Activated naive CD4-positive, alpha-beta T cell treated with anti-CD3 and anti-CD28 coated beads for 36 hours (primary cell): ENCODE results near the gene SUPT6H. TPM values are rescaled to one million over a fixed set of nuclear protein-coding genes. Genes with fewer than 3 reads are reported as not detected.
"Not testable (repeated sequence)": the region's sequence is repeated elsewhere in the genome, so short reads cannot be mapped to it uniquely, and the experiment has no call there.

Source experiments
- CTCF ChIA-PET: fragments of 350-600 bp; sonication (Branson Sonifier 250); formaldehyde crosslinking; loops from one replicate; lab custom pipeline; 2021; ENCODE audit warnings: antibody characterized with exemption; lab: Charles Lee
- DNase-seq: peaks from one replicate; pipeline ENCODE4 v3.0.0-alpha.2; 2020
- H3K27ac Mint-ChIP-seq: one replicate; pipeline ENCODE4 v1.8.0; 2021; ENCODE audit warnings: mild to moderate bottlenecking, mixed read lengths
- H3K27me3 Mint-ChIP-seq: one replicate; pipeline ENCODE4 v1.8.0; 2021; ENCODE audit warnings: low read depth, mixed read lengths
- H3K36me3 Mint-ChIP-seq: one replicate; pipeline ENCODE4 v1.8.0; 2021; ENCODE audit warnings: low read depth, mixed read lengths
- H3K4me1 Mint-ChIP-seq: one replicate; pipeline ENCODE4 v1.8.0; 2021; ENCODE audit warnings: low read depth, mixed read lengths
- H3K4me3 Mint-ChIP-seq: one replicate; pipeline ENCODE4 v1.8.0; 2021; ENCODE audit warnings: mild to moderate bottlenecking, moderate library complexity, mixed read lengths
- H3K9me3 Mint-ChIP-seq: one replicate; pipeline ENCODE4 v1.8.0; 2021; ENCODE audit warnings: mixed read lengths
- intact Hi-C: fragments of 100-400 bp; cut with micrococcal nuclease; formaldehyde crosslinking; loops from one replicate; pipeline ENCODE4 v1.15.1; 2023
- total RNA-seq, 2 experiments: library from RNA; stranded (reverse); gene quantifications; one replicate each; pipeline ENCODE4 v1.2.3, GENCODE V29; 2021

SUPT6H gene
- total RNA-seq, 2 experiments from 2014 or later = 50.8 to 52.1 TPM

DNA sequence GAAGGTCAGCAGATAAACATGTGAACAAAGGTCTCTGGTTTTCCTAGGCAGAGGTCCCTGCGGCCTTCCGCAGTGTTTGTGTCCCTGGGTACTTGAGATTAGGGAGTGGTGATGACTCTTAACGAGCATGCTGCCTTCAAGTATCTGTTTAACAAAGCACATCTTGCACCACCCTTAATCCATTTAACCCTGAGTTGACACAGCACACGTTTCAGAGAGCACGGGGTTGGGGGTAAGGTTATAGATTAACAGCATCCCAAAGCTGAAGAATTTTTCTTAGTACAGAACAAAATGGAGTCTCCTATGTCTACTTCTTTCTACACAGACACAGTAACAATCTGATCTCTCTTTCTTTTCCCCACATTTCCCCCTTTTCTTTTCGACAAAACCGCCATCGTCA is 3.7 kb upstream of the SUPT6H start:
- H3K9me3 Mint-ChIP-seq, DNase-seq, H3K4me3 Mint-ChIP-seq, H3K27me3 Mint-ChIP-seq, H3K27ac Mint-ChIP-seq, intact Hi-C loops: not testable (repeated sequence)
- CTCF ChIA-PET = interaction anchor here (1.3 kb wide), 1 partner anchor 11 kb away, joined by 5 read pairs; no protein-coding TSS in a partner anchor
- Mint-ChIP-seq H3K4me1 (peaks cover 34% of the 10 kb centered on the region), H3K36me3 (peaks cover 20% of the 10 kb centered on the region)

DNA sequence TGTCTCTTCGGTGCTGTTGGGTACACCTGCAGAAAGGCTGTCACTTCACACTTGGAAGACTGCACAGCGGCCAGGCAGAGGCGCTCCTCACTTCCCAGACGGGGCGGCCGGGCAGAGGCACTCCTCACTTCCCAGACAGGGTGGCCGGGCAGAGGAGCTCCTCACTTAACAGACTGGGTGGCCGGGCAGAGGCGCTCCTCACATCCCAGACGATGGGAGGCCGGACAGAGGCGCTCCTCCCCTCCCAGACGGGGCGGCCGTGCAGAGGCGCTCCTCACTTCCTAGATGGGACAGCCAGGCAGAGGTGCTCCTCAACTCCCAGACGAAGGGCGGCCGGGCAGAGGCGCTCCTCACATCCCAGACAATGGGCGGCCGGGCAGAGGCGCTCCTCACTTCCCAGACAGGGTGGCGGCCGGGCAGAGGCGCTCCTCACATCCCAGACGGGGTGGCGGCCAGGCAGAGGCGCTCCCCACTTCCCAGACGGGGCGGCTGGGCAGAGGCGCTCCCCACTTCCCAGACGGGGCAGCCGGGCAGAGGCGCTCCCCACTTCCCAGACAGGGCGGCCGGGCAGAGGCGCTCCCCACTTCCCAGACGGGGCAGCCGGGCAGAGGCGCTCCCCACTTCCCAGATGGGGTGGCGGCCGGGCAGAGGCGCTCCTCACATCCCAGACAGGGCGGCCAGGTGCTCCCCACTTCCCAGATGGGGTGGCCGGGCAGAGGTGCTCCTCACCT is 3.1 kb upstream of the SUPT6H start:
- H3K9me3 Mint-ChIP-seq, CTCF ChIA-PET, intact Hi-C loops, DNase-seq, H3K4me3 Mint-ChIP-seq, H3K27ac Mint-ChIP-seq, H3K27me3 Mint-ChIP-seq: not testable (repeated sequence)
- H3K36me3 Mint-ChIP-seq = peaks cover 22% of the 10 kb centered on the region
- H3K4me1 Mint-ChIP-seq = peaks cover 40% of the 10 kb centered on the region

DNA sequence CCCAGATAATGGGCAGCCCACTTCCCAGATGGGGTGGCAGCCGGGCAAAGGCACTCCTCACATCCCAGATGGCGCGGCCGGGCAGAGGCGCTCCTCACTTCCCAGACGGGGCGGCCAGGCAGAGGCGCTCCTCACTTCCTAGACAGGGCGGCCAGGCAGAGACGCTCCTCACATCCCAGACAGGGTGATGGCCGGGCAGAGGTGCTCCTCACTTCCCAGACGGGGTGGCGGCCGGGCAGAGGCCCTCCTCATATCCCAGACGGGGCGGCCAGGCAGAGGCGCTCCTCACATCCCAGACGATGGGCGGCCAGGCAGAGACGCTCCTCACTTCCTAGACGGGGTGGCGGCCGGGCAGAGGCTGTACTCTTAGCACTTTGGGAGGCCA is 2.5 kb upstream of the SUPT6H start:
- H3K27me3 Mint-ChIP-seq, H3K27ac Mint-ChIP-seq, CTCF ChIA-PET, H3K4me3 Mint-ChIP-seq, intact Hi-C loops, H3K9me3 Mint-ChIP-seq, DNase-seq: not testable (repeated sequence)
- peaks cover 45% of the 10 kb centered on the region for H3K4me1 Mint-ChIP-seq
- H3K36me3 Mint-ChIP-seq = peaks cover 22% of the 10 kb centered on the region

DNA sequence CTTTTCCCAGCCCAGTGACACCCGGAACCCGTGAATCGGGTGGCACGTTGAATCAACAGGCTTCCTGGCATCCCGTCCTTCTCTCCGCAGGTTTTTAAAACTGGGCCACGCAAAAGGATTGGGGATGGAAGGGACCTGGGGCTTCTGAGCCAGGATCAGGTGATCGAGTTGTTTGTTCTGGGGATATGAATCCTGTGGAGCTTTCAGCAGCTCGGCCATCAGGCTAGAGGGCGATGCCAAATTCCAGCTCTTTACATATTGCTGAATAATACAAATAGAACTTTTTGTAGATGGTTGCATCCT is 473 bp downstream of the SUPT6H start:
- no peaks in the 10 kb centered on the region for H3K27me3 Mint-ChIP-seq
- peaks cover 29% of the 10 kb centered on the region for H3K36me3 Mint-ChIP-seq
- H3K9me3 Mint-ChIP-seq = no peaks in the 10 kb centered on the region
- intact Hi-C loops = loop anchor here (1.0 to 5.0 kb wide), 4 partner anchors 49 to 290 kb away; partner anchors contain the start of genes PHF12, PROCA1, RPL23A and SPAG5
- peaks cover 54% of the 10 kb centered on the region for H3K4me1 Mint-ChIP-seq
- peak overlapping the region; percentile 100 for H3K27ac Mint-ChIP-seq
- H3K4me3 Mint-ChIP-seq = peak overlapping the region; percentile 98
- CTCF ChIA-PET = interaction anchor here (0.9 to 4.3 kb wide), 4 partner anchors 9 to 54 kb away, joined by 3 to 56 read pairs (median 7); partner anchors contain the start of gene BLTP2
- DNase-seq = no peak

DNA sequence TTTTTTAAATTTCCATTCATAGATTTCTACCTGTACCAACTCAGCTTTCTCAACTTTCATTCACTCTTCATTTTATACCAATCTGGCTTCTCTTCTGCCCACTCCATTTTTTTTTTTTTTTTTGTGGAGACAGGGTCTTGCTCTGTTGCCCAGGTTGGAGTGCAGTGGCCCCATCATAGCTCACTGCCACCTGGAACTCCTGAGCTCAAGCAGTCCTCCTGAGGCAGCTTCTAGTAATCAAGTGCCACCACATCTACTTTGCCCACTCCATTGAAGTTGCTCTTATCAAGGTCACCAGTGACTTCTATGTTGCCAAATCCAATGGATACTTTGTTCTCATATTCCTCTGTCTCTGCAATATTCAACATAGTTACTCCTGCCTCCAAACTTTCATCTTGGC is 1.7 kb downstream of the SUPT6H start:
- H3K27me3 Mint-ChIP-seq = no peaks in the 10 kb centered on the region
- H3K27ac Mint-ChIP-seq = peak overlapping the region; percentile 100
- CTCF ChIA-PET = interaction anchor here (4.3 kb wide), 1 partner anchor 18 kb away, joined by 56 read pairs; the partner anchor contains the start of gene BLTP2
- no peaks in the 10 kb centered on the region for H3K9me3 Mint-ChIP-seq
- peaks cover 63% of the 10 kb centered on the region for H3K4me1 Mint-ChIP-seq
- intact Hi-C loops = loop anchor here (2.0 to 5.0 kb wide), 2 partner anchors 55 to 289 kb away; partner anchors contain the start of genes PHF12 and RPL23A
- no peak for DNase-seq
- H3K4me3 Mint-ChIP-seq = peak overlapping the region; percentile 98
- H3K36me3 Mint-ChIP-seq = peaks cover 28% of the 10 kb centered on the region

DNA sequence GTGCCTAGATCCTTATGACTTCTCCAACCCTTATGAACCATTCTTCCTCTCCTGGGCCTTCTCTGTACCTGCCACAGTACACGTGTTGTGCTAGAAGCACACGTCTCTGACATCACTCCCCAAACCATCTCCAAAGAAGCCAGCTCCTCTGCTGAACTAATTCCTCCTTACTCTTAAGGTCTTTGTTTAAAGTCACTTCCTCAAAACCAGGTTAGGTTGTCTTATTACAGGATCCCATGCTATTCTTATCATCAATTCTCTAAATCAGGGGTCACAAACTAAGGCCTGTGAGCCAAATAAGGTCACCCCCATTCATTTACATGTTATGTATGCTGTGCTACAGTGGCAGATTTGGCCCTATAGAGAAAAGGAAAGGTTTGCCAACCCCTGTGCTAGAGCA is 4.0 kb downstream of the SUPT6H start:
- intact Hi-C loops = no loop called here
- no peak overlapping the region for H3K4me3 Mint-ChIP-seq
- no peak for DNase-seq
- CTCF ChIA-PET = interaction anchor here (0.8 to 0.9 kb wide), 2 partner anchors 19 to 22 kb away, joined by 3 read pairs; no protein-coding TSS in a partner anchor
- no peaks in the 10 kb centered on the region for H3K27me3 Mint-ChIP-seq
- H3K9me3 Mint-ChIP-seq = no peaks in the 10 kb centered on the region
- H3K36me3 Mint-ChIP-seq = peaks cover 24% of the 10 kb centered on the region
- H3K27ac Mint-ChIP-seq = no peak overlapping the region
- peaks cover 58% of the 10 kb centered on the region for H3K4me1 Mint-ChIP-seq

DNA sequence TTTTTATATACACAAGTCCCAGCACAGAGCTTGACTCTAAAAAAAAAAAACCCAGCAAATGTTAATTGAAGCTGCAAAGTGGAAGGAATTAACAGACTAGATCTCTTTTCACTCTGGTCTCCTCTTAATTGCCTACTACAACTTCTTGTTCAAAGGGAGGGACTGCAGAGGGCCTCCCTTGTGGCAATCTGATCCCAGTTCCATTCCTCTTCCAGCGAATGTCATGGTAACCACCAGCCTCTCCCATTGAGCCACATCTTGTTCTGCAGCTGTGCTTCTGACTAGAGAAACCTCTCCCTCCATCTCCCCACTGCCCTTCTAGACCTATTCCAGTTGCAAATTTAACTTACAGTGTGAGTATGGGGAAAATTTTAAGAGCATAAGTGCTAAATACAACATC is 5.9 kb downstream of the SUPT6H start:
- H3K27ac Mint-ChIP-seq = no peak overlapping the region
- H3K4me1 Mint-ChIP-seq = peaks cover 52% of the 10 kb centered on the region

DNA sequence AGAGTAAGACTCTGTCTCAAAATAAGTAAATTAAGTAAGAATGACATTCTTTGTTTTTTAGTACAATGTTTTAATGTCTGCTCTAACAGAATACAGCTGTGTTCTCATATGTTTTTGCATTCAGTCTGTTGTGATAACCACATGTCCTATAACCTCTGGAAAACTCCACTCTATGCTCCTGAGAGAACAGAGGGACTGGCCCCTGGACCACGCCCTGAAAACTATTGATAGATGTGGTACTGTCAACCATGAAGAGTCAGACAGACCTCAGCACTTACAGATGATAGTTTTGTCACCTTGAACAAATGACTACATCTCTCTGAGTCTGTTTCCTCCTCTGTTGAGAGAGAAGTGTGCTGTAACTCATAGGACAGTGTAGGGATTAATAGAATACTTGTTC is 7.9 kb downstream of the SUPT6H start:
- intact Hi-C loops = no loop called here

More for the DNA sequence above, 5.9 kb downstream of the SUPT6H start:
- intact Hi-C loops = no loop called here
- Mint-ChIP-seq H3K9me3 (no peaks in the 10 kb centered on the region), H3K27me3 (no peaks in the 10 kb centered on the region), H3K4me3 (no peak overlapping the region), H3K36me3 (peaks cover 27% of the 10 kb centered on the region)
- CTCF ChIA-PET = interaction anchor here (0.6 kb wide), 1 partner anchor 10 kb away, joined by 3 read pairs; no protein-coding TSS in a partner anchor
- DNase-seq = no peak

DNA sequence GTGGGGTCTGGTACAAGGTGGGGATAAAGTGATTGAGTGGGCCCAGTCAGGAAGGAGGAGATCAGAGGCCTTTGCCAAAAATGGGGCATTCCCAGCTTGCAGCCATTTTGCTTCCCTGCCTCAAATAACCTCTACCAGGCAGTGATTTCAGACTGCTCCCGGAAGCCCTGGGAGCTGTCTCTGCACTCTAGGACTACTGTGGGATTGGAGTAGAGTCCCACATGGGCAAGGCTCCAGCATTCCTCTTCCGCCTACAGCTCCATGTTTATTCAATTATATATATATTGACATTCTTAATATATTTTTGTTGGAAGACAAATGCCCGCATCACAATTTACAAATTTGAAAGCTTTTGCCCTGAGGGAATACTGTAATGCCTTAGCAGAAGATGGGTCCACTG is 13.5 kb downstream of the SUPT6H start:
- Mint-ChIP-seq H3K4me3 (no peak overlapping the region), H3K27ac (no peak overlapping the region), H3K9me3 (no peaks in the 10 kb centered on the region), H3K36me3 (peaks cover 50% of the 10 kb centered on the region), H3K27me3 (no peaks in the 10 kb centered on the region), H3K4me1 (no peaks in the 10 kb centered on the region)
- intact Hi-C loops = no loop called here
- DNase-seq = no peak
- CTCF ChIA-PET = interaction anchor here (0.6 to 2.8 kb wide), 4 partner anchors 28 to 66 kb away, joined by 3 to 22 read pairs (median 4); no protein-coding TSS in a partner anchor

More for the DNA sequence above, 7.9 kb downstream of the SUPT6H start:
- H3K27ac Mint-ChIP-seq = no peak overlapping the region
- CTCF ChIA-PET = no interaction called here
- H3K4me1 Mint-ChIP-seq = peaks cover 31% of the 10 kb centered on the region
- no peak overlapping the region for H3K4me3 Mint-ChIP-seq
- DNase-seq = no peak
- no peaks in the 10 kb centered on the region for H3K27me3 Mint-ChIP-seq
- peaks cover 37% of the 10 kb centered on the region for H3K36me3 Mint-ChIP-seq
- no peaks in the 10 kb centered on the region for H3K9me3 Mint-ChIP-seq

DNA sequence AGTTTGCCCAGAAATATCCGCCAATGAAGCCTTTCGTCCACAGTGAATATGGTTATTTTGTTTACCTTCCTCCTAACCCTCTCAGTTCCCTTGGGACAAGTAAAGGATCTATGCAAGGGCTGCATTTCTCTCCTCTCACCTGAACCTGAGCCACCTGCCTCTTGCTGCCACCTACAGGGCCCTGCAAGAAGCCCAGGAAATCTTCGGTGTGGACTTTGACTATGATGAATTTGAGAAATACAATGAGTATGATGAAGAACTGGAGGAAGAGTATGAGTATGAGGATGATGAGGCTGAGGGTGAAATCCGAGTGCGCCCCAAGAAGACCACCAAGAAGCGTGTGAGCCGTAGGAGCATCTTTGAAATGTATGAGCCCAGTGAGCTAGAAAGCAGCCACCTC is 14.0 kb downstream of the SUPT6H start:
- Mint-ChIP-seq H3K27me3 (no peaks in the 10 kb centered on the region), H3K9me3 (no peaks in the 10 kb centered on the region), H3K27ac (no peak overlapping the region), H3K4me3 (no peak overlapping the region), H3K4me1 (no peaks in the 10 kb centered on the region), H3K36me3 (peaks cover 48% of the 10 kb centered on the region)
- intact Hi-C loops = loop anchor here (1.0 kb wide), 1 partner anchor 30 kb away; no protein-coding TSS in a partner anchor
- peak; percentile 13 for DNase-seq
- CTCF ChIA-PET = interaction anchor here (0.6 to 2.8 kb wide), 5 partner anchors 15 to 66 kb away, joined by 3 to 22 read pairs (median 3); no protein-coding TSS in a partner anchor

DNA sequence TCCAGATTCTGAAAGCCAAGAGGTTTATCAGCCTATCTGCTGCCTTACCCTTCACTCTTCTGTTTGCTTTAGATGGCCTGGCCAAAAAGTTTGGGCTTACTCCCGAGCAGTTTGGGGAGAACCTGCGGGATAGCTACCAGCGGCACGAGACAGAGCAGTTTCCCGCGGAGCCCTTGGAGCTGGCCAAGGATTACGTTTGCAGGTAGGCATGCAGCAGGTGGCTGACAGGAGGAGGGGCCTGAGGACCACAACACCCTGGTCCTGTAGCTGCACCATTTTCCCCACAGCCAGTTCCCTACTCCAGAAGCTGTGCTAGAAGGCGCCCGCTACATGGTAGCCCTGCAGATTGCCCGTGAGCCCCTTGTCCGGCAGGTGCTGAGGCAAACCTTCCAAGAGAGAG is 20.6 kb downstream of the SUPT6H start:
- H3K27ac Mint-ChIP-seq = no peak overlapping the region
- peaks cover 55% of the 10 kb centered on the region for H3K36me3 Mint-ChIP-seq
- H3K9me3 Mint-ChIP-seq = no peaks in the 10 kb centered on the region
- H3K4me3 Mint-ChIP-seq = no peak overlapping the region
- DNase-seq = no peak
- H3K4me1 Mint-ChIP-seq = no peaks in the 10 kb centered on the region
- CTCF ChIA-PET = no interaction called here
- intact Hi-C loops = no loop called here
- H3K27me3 Mint-ChIP-seq = no peaks in the 10 kb centered on the region

DNA sequence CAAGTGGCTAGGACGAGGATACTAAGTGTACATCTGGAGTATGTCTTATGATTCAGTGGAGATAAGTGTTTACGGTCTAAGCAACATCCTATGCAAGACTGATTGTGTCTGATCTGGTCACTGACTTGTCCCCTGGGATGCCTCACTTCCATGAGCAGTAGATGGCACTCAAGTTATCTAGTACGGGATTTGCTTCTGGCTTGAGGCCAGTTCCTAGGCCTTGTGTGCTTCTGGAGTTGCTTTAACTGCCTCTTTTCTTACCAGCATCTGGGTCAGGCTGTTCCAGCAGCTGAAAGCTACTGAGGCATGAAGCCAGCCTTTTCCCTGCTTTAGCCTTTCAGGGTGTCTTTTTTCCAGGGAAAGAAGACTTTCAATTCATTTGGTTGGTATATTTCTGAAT is 23.0 kb downstream of the SUPT6H start:
- no peak overlapping the region for H3K4me3 Mint-ChIP-seq
- no peak overlapping the region for H3K27ac Mint-ChIP-seq
- no peak for DNase-seq
- H3K36me3 Mint-ChIP-seq = peaks cover 64% of the 10 kb centered on the region
- no peaks in the 10 kb centered on the region for H3K27me3 Mint-ChIP-seq
- H3K9me3 Mint-ChIP-seq = no peaks in the 10 kb centered on the region
- intact Hi-C loops = no loop called here
- CTCF ChIA-PET = no interaction called here
- no peaks in the 10 kb centered on the region for H3K4me1 Mint-ChIP-seq

DNA sequence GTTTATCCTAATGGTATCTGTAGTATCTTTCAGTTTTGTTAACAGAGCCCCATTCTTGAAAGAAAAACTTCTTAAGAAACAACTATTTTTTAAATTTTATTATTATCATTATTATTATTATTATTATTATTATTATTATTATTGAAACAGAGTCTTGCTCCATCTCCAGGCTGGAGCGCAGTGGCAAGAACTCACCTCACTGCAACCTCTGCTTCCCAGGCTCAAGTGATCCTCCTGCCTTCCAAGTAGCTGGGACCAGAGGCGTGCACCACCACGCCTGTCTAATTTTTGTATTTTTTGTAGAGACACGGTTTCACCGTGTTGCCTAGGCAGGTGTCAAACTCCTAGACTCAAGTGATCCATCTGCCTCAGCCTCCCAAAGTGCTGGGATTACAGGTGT is 23.4 kb downstream of the SUPT6H start:
- intact Hi-C loops = no loop called here
- no peaks in the 10 kb centered on the region for H3K27me3 Mint-ChIP-seq
- H3K4me3 Mint-ChIP-seq = no peak overlapping the region
- CTCF ChIA-PET = no interaction called here
- no peaks in the 10 kb centered on the region for H3K9me3 Mint-ChIP-seq
- no peaks in the 10 kb centered on the region for H3K4me1 Mint-ChIP-seq
- peaks cover 68% of the 10 kb centered on the region for H3K36me3 Mint-ChIP-seq
- DNase-seq = no peak
- no peak overlapping the region for H3K27ac Mint-ChIP-seq
